GM12801 (cell line): ENCODE measurements around the gene MRPL32.

Experiments used
- CTCF ChIP-seq: IDR thresholded peaks from one replicate; pipeline ENCODE4 v1.5.1; 2011; ENCODE audit warnings: control low read depth; ENCODE audit not compliant: insufficient read length; ENCODE audit errors: extremely low read depth

Gene MRPL32

DNA sequence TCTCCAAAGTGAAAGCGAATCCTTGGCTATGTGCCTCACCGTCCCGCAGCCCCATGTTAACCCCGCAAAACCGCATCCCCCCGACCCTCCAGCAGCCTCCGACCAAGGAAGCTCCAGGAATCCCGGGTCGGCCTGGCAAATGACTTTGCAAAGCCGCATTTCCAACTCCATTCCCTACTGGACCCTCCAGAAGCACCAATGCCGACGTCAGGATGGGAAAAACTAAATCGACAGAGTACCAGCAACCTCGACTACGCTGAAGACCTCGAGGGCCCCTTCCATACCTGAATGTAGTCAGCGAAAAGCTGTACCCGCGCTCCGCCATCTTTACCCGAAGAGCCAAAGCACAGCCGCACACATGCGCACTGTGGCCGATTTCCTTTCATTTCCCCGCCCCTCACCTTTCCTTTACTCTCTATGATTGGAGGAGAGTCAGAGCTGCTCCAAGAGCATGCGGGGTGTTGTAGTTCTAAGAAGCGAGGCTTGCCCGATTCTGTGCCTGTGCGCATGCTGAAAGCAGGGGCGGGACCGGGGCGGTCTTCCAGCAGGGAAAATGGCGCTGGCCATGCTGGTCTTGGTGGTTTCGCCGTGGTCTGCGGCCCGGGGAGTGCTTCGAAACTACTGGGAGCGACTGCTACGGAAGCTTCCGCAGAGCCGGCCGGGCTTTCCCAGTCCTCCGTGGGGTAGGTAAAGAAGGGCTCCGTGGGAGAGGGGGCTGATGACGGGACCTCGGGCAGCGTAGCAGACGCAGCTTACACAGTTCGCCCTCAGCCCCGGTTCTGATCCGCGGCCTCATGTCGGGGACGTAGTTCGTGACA is at the start of gene MRPL32, which contains the start of gene PSMA2:
Gene MRPL32, plus strand, starts transcription at position 543 of the 818 bp plus-strand sequence. Its CDS starts 11 bp downstream, at position 554.
Gene PSMA2, minus strand, starts transcription at position 341 of the 818 bp plus-strand sequence. Its CDS starts 16 bp downstream, at position 325.
- no peak for TF ChIP-seq CTCF

DNA sequence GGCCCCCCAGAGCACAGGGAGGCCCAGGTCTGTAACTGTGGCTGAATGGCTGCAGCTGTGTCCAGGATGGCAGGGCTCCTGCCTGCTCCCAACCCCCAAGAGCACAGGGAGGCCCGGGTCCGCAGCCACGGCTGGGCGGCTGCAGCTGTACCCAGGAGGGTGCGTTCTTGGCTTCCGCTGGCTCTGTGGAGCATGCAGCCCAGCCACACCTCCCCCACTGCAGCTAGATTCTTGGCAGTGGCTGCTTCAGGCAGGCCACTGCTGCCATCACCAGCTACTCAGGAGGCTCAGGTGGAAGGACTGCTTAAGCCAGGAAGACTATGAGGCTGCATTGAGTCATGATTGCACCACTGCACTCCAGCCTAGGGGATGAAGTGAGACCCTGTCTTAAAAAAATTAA is 48.2 kb upstream of the MRPL32 start:
- no peak for TF ChIP-seq CTCF

- TF ChIP-seq CTCF, result no peak
Measured at GRCh38 chr7:42886129-42886528, 46.0 kb upstream of the MRPL32 start.

GRCh38 chr7:42886893-42887505 is 45.2 kb upstream of the MRPL32 start:
- no peak for TF ChIP-seq CTCF

GRCh38 chr7:42893346-42894240 is 38.6 kb upstream of the MRPL32 start:
- no peak for TF ChIP-seq CTCF

DNA sequence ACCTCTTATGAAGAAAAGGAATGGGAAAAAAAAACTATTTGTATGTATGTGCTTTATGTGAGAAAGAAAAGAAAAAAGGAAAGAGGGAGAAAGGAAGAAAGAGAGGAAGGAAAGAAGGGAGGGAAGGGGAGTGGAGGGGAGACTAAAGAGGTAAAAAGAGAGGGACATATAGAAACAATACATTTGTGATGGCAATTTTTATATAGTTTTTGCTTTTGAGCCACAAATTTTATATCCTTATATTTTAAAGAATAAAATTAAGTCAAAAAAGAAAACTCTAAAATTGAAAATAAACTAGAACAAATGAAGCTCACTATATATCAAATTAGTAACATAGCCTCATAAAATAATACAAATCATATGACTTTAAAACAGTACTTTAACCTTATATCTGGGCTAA is 31.3 kb upstream of the MRPL32 start:
- no peak for TF ChIP-seq CTCF

DNA sequence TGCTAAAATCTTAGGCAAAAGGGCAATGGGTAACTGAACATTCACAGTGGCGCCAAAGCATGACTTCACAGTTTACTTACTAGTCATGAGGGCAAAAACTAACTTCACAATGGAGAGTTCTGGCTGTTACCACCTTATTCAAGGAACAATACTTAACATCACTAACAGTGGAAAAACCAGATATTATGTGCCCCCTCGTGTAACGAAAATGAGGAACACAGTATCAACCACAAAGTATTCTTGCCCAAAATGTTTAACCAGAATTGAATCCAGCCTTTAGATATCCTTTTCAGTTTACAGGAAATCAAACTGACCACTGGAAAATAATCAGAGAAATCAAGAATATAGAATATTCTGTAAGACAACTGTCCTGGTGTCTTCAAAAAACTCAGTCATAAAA is 29.8 kb upstream of the MRPL32 start:
- TF ChIP-seq CTCF, result no peak
